Skeletal muscle tissue (tissue), 4 donors: ENCODE results near the gene AGXT. TPM values are rescaled to one million over a fixed set of nuclear protein-coding genes. Genes with fewer than 3 reads are reported as not detected.

Source experiments
- H3K27ac ChIP-seq: one replicate; pipeline ENCODE4 v1.7.0; 2013; ENCODE audit warnings: mild to moderate bottlenecking, low read depth, low read length, inconsistent platforms
- H3K27me3 ChIP-seq, 3 donors: one replicate each; pipeline ENCODE4 v1.7.0; 2013; ENCODE audit warnings: low read length in 3 of 3; ENCODE audit not compliant: control insufficient read depth in 3 of 3, insufficient read depth in 3 of 3
- H3K36me3 ChIP-seq, 3 donors: one replicate each; pipeline ENCODE4 v1.7.0; 2013; ENCODE audit warnings: low read length in 3 of 3; ENCODE audit not compliant: control insufficient read depth in 3 of 3, insufficient read depth in 3 of 3
- H3K4me1 ChIP-seq, 3 donors: one replicate each; pipeline ENCODE4 v1.7.0; 2013; ENCODE audit warnings: low read length in 3 of 3, mild to moderate bottlenecking in 3 of 3; ENCODE audit not compliant: control insufficient read depth in 3 of 3, insufficient read depth in 3 of 3
- H3K4me3 ChIP-seq, 3 donors: one replicate each; pipeline ENCODE4 v1.7.0; 2013; ENCODE audit warnings: low read length in 3 of 3
- H3K9ac ChIP-seq, 3 donors: one replicate each; pipeline ENCODE4 v1.7.0; 2013; ENCODE audit warnings: low read length in 3 of 3, mild to moderate bottlenecking in 3 of 3, moderate library complexity in 2 of 3, low read depth in 1 of 3
- H3K9me3 ChIP-seq, 3 donors: one replicate each; pipeline ENCODE4 v1.7.0; 2013; ENCODE audit warnings: low read length in 3 of 3; ENCODE audit not compliant: control insufficient read depth in 3 of 3
- total RNA-seq: library from RNA; depleted of rRNA; stranded (reverse); fragments of >200 nt; gene quantifications from one replicate; pipeline ENCODE4 v1.2.3, GENCODE V29; 2014
- donor health status: Osteomylitis.

The AGXT gene
- total RNA-seq, 1 donor from 2014 or later, result not detected

DNA sequence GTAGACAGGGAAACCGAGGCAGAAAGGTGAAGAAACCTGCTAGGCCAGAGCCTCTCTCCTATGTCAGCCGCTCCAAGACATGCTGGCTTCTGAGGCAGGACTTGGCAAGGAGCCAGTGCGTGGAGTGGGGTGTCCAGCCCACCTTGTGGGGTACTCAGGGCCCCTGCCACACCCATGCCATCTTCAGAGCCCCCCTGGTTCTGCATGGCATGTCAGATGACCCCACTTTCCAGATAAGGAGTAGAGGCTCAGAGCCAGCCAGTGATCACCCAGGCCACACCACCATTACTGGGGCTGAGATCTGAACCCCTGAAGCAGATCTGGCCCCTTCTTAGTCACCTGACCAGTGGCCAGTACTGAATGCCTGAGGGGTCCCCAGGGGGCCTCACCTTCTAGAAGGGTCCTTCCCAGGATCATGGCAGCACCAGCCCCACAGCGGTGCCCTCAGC is 52.2 kb downstream of the AGXT start:
- H3K27me3 ChIP-seq, result peaks cover 0 to 7% (median 7%) of the 10 kb centered on the region in 3 donors
- H3K4me1 ChIP-seq, result peaks cover 7 to 18% (median 13%) of the 10 kb centered on the region in 3 donors
- no peaks in the 10 kb centered on the region for H3K36me3 ChIP-seq
- H3K4me3 ChIP-seq, result no peak overlapping the region
- H3K9me3 ChIP-seq, result no peaks in the 10 kb centered on the region
- peak overlapping the region; percentile 65 for H3K27ac ChIP-seq
- H3K9ac ChIP-seq, result no peak overlapping the region

DNA sequence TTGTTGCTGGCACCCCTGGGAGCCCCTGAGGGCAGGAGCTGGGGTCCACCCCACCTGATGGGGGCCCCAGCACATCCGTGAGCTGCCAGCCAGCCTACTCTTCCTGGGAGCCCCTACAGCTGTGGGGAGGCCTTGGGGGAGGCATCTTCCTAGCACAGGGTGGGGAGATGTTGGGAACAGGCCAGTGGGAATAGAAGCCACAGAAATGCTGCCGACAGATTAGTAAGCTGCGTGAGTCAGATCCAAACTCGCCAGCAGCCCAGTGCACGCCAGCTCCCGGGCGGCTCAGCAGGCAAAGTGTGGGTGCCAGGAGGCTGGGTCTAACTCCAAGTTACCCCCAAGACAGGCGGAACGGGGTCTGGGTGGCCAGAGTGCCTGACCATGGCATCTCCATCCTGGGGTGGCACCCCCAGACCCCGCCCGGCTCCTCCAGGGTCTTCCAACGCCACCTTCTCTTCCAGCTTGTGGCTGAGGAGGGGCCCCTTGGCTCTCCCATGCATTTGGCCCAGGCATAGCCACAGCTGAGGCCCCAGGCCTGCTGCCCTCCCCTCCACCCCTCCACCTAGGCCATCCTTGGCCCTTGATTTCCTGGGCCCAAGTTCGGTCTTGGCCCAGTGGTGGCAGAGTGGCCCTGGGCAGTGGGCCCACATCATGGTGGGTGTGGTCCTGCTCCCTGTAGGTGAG is 52.8 kb downstream of the AGXT start:
- peak overlapping the region; percentile 65 for H3K27ac ChIP-seq
- no peak overlapping the region for H3K9ac ChIP-seq
- no peaks in the 10 kb centered on the region for H3K9me3 ChIP-seq
- H3K4me1 ChIP-seq, result peaks cover 7 to 18% (median 13%) of the 10 kb centered on the region in 3 donors
- no peak overlapping the region for H3K4me3 ChIP-seq
- no peaks in the 10 kb centered on the region for H3K36me3 ChIP-seq
- peaks cover 0 to 5% (median 4%) of the 10 kb centered on the region in 3 donors for H3K27me3 ChIP-seq

DNA sequence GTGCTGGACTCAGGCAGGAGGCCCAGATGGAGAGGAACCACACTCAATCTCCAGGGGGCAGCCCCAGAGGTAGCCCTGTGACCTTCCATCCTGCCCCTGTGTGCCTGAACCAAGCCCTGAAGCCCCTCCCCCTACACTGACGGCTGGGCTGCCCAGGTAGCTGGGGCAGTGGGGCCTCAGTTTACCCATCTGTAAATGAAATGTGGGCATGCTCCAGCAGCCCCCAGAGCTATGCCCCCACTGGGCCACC is 53.3 kb downstream of the AGXT start:
- H3K36me3 ChIP-seq, result no peaks in the 10 kb centered on the region
- H3K4me3 ChIP-seq, result no peak overlapping the region
- peaks cover 0 to 4% (median 2%) of the 10 kb centered on the region in 3 donors for H3K27me3 ChIP-seq
- no peak overlapping the region for H3K9ac ChIP-seq
- peak overlapping the region; percentile 65 for H3K27ac ChIP-seq
- no peaks in the 10 kb centered on the region for H3K9me3 ChIP-seq
- peaks cover 9 to 18% (median 13%) of the 10 kb centered on the region in 3 donors for H3K4me1 ChIP-seq

DNA sequence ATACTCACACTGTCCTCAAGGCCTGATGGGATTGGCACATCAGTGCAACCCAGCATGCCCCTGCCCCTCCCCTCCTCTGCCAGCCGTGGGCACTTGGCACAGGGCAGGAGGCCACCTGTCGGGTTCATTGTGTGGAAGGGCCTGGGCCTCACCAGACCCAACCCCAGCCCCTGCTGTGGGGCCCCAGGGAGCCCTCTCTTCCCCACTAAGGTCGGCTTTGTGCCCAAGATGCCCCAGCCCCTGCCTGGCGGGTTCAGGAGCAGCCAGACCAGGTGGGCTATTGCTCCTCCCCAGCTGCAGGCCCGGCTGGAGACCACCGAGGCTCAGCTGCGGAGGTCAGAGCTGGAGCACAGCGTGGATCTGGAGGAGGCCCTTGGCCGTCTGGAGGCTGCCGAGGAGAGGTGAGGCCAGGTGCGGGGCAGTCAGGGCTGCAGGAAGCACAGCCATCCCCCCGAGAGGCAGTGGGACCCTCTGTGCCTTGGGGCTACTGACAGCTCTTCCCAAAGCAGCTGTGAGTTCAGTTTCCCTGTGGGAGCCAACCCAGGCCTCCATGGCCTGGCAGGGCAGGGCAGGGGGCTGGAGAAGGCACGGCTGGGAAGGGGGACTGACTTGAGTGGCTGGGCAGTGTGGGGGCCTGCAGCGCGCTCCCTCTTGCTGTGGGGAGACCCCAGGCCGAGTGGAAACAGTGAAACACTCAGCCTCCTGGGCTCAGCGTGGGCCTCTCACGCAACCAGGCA is 53.8 kb downstream of the AGXT start:
- peaks cover 9 to 14% (median 13%) of the 10 kb centered on the region in 3 donors for H3K4me1 ChIP-seq
- H3K9me3 ChIP-seq, result no peaks in the 10 kb centered on the region
- H3K27me3 ChIP-seq, result peaks cover 0 to 2% (median 0%) of the 10 kb centered on the region in 3 donors
- no peak overlapping the region for H3K27ac ChIP-seq
- H3K4me3 ChIP-seq, result no peak overlapping the region
- no peaks in the 10 kb centered on the region for H3K36me3 ChIP-seq
- no peak overlapping the region for H3K9ac ChIP-seq

DNA sequence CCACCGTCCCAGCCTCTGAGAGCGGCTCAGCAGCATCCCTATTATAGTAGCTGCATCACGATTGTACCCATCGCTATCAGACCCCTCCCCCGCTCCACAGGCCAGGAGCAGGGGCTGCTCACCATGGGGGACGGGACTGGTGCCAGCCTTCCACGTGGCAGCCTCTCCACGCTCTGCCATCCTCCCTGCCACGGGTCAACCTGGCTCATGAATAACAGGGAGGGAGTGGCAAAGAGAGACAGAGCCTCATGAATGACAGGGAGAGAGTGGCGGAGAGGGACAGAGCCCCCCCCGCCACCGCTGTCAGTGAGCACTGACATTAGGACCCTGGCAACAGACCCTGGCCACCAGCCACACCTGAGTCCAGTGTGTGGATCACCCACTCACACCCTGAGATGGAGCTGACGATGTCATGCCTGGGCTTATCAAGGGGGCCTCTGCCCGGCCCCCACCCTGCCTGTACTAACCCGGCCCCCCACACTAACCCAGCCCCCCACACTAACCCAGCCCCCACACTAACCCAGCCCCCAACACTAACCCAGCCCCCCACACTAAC is 54.4 kb downstream of the AGXT start:
- no peak overlapping the region for H3K4me3 ChIP-seq
- H3K36me3 ChIP-seq, result no peaks in the 10 kb centered on the region
- H3K4me1 ChIP-seq, result peaks cover 9 to 13% (median 12%) of the 10 kb centered on the region in 3 donors
- H3K9ac ChIP-seq, result no peak overlapping the region
- peaks cover 0 to 2% (median 0%) of the 10 kb centered on the region in 3 donors for H3K27me3 ChIP-seq
- H3K9me3 ChIP-seq, result no peaks in the 10 kb centered on the region
- H3K27ac ChIP-seq, result no peak overlapping the region

DNA sequence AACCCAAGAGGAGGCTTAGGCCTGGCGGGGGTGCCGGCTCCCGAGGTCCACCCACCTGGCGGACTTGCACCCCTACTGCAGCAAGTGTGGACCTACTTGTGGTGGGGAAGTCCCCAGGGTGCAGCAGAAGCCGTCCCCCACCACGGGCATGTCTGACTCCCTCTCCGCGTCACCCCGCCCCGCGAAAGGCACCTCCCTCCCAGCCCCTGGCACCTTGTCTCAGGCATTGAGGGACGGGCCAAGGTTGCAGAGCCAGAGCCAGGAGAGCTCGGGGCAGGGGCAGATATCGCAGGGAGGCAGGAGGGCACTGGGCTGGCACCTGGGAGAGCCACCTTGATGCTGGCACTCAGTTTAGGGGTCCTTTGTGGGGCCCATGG is 56.6 kb downstream of the AGXT start:
- Histone ChIP-seq H3K27ac (no peak overlapping the region), H3K4me3 (no peak overlapping the region), H3K9ac (no peak overlapping the region), H3K9me3 (no peaks in the 10 kb centered on the region), H3K4me1 (peaks cover 9 to 13% (median 12%) of the 10 kb centered on the region in 3 donors), H3K36me3 (no peaks in the 10 kb centered on the region), H3K27me3 (peaks cover 0 to 3% (median 2%) of the 10 kb centered on the region in 3 donors)

DNA sequence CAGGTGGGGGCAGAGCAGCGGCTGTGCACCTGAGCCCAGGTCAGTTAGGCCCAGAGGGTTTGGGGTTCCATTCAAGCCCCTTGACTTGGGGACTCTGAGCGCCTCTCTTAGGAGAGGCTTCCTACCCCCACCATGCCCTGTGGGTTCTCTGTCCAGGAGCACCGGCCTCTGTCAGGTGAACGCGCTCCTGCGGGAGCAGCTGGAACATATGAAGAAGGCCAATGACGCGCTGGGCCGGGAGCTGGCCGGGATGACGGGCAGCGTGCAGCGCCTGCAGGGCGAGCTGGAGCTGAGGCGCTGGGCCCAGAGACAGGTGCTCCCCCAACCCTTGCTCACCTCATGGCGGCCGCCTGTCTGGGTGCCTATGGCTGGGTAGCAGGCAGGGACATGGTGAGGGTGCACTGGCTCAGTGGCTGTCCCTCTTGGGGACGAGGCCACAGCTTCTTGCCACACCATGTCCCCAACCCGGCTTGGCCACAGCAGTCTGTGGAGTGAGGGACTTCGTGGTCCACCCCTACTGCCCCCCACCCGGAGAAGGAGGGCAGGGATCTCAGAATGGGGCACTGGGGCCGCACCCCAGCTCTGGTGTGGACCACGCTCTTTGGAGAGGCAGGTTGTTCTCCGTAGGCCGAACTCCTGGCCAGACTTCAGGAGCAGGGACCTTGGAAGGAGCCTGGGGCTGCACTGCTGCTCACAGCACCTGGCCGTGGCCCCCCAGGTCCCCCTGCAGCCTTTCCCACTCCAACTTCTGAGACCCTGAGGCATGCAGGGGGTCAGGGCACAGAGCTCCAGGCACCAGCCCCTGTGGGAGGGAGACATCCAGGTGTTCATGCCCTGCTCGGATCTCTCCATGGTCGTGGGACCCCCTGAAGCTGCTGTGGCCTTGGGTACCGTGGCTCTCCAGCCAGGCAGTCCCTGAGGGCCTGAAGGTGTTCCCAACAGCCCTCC is 57.2 kb downstream of the AGXT start:
- H3K36me3 ChIP-seq, result no peaks in the 10 kb centered on the region
- no peak overlapping the region for H3K4me3 ChIP-seq
- peaks cover 0 to 5% (median 3%) of the 10 kb centered on the region in 3 donors for H3K27me3 ChIP-seq
- no peaks in the 10 kb centered on the region for H3K9me3 ChIP-seq
- no peak overlapping the region for H3K27ac ChIP-seq
- no peak overlapping the region for H3K9ac ChIP-seq
- H3K4me1 ChIP-seq, result peaks cover 6 to 11% (median 9%) of the 10 kb centered on the region in 3 donors

DNA sequence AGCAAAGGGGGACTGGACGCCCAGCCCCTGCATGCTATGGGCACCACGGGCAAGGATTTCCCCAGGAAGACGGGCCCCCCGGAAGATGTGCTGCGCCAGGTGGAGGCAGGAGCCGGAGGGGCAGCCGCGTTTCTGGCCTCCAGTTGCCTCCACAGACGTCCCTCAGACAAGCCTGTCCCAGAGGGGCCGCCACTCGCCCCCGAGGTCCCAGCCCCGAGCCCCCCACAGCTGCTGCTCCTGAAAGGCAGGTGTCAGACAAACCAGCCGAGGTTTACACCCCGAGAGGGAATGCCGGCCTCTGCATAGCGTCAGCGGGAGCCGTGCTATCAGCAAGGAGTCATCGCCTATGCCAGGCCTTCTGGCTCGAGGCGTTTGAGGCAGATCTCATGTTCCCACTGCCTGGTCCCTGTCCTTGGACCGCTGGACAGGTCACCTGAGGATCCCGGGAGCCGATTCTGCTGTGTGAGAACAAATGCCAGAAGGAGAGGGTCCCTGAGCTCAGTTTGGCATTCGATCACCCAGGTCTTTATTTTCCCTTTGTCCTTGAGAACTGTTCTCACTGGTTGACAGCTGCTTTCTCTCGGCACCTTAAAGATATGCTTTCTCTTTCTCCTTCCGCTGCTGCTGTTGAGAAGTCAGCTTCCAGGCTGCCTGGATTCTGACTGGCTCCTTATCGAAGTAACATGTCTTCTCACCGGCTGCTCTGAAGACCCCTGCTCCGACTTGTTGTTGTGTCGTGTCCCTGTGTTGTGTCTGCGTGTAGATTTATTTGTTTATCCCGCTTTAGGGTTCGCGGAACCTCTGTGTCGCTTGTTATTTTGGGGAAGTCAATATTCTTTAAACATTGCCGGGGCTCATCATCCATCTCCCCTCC is 58.1 kb downstream of the AGXT start:
- Histone ChIP-seq H3K4me3 (peak overlapping the region in 1 of 3 donors; percentile 29), H3K9ac (peak overlapping the region in 1 of 3 donors; percentile 23), H3K27me3 (peaks cover 0 to 13% (median 3%) of the 10 kb centered on the region in 3 donors), H3K4me1 (peaks cover 3 to 6% (median 4%) of the 10 kb centered on the region in 3 donors), H3K9me3 (no peaks in the 10 kb centered on the region), H3K27ac (no peak overlapping the region), H3K36me3 (no peaks in the 10 kb centered on the region)

DNA sequence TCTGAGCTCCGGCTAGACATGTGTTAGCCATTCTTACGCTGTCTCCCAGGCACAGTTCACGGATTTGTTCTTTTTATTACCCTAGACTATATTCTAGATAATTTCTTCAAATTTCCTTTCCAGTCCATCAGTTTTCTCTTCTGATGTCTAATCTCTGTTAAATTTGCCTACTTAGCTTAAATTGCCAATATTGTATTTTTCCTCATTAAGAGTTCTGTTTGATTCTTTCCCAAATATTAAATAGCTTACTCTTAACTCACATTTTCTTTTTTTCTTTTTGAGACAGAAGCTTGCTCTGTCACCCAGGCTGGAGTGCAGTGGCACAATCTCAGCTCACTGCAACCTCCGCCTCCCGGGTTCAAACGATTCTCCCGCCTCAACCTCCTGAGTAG is 58.8 kb downstream of the AGXT start:
- Histone ChIP-seq H3K4me1 (peaks cover 0 to 4% (median 0%) of the 10 kb centered on the region in 3 donors), H3K36me3 (no peaks in the 10 kb centered on the region), H3K9me3 (no peaks in the 10 kb centered on the region), H3K27ac (no peak overlapping the region), H3K9ac (no peak overlapping the region), H3K27me3 (peaks cover 0 to 17% (median 7%) of the 10 kb centered on the region in 3 donors), H3K4me3 (no peak overlapping the region)
